ENCODE data around the gene CACNA1C.
A peak's percentile ranks its signal among the peaks of the same experiment; 100 is the strongest.

The CACNA1C gene

DNA sequence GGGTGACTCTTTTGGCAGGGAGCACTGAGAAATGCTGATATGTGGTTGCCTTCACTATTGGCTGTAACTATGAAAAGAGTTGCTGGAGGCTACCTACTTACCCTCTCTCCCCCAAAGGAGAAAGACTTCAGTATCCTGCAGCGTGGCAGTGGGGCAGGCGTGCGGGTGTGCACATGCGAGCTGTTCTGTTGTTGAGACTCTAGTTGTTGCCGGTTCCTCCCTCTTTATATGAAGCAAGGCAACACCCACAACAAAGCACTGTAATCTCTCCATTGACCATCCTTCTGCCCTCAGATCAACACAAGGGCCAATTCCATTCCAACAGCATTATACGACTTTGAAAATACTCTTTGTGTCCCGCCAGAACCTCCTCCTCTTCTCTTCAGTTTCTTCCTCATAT is 259.4 kb downstream of the CACNA1C start:
- TF ChIP-seq, protein P1, sequence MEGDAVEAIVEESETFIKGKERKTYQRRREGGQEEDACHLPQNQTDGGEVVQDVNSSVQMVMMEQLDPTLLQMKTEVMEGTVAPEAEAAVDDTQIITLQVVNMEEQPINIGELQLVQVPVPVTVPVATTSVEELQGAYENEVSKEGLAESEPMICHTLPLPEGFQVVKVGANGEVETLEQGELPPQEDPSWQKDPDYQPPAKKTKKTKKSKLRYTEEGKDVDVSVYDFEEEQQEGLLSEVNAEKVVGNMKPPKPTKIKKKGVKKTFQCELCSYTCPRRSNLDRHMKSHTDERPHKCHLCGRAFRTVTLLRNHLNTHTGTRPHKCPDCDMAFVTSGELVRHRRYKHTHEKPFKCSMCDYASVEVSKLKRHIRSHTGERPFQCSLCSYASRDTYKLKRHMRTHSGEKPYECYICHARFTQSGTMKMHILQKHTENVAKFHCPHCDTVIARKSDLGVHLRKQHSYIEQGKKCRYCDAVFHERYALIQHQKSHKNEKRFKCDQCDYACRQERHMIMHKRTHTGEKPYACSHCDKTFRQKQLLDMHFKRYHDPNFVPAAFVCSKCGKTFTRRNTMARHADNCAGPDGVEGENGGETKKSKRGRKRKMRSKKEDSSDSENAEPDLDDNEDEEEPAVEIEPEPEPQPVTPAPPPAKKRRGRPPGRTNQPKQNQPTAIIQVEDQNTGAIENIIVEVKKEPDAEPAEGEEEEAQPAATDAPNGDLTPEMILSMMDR (conservative IDR thresholded peaks at IDR 0.05): no peak
- no peak overlapping the region for H3K27ac ChIP-seq

DNA sequence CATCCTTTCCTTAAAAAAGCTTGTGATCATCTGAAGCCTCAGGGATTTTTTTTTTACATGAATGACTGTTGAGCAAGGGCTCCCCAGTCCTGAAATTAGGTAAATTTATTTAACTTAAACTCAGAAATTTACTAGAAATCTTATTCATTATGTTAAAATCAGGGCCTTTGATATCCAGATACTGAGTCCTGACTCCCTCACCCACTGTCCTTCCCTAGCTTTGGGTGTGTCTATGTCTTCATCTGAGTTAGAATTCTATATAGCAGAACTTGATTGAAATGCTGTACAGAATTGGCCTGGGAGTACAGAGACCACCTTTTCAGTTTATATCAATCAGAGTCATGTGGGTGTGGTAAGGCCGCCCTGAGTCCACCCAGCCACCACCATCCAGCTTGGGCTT is 260.0 kb downstream of the CACNA1C start:
- TF ChIP-seq, protein P1 (conservative IDR thresholded peaks at IDR 0.05): no peak
- H3K27ac ChIP-seq: no peak overlapping the region

DNA sequence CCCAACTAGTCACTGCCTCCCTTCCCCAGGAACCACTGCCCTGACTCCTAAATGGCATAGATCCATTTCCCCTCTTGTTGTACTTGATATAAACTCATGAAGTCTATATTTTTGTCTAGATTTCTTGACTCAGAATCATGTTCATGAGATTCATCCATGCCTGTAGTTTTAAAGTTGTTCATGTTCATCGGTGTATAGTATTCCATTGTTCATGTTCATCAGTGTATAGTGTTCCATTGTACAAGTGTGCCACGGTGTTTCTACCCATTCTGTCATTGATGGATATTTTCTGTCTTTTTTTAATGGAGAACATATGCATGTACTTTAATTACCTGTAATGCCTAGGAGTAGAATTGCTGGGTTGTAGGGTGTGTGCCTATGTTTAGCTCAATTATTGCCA is 261.7 kb downstream of the CACNA1C start:
- TF ChIP-seq, protein P1 (conservative IDR thresholded peaks at IDR 0.05): no peak

GRCh38 chr12:2317772-2318171 is 265.0 kb downstream of the CACNA1C start:
- TF ChIP-seq, protein P1 (conservative IDR thresholded peaks at IDR 0.05): no peak
- H3K27ac ChIP-seq: no peak overlapping the region

More for the DNA sequence above, 261.7 kb downstream of the CACNA1C start:
- no peak overlapping the region for H3K27ac ChIP-seq

GRCh38 chr12:2318286-2318685 is 265.5 kb downstream of the CACNA1C start:
- no peak overlapping the region for H3K27ac ChIP-seq
- TF ChIP-seq, protein P1 (conservative IDR thresholded peaks at IDR 0.05): no peak

DNA sequence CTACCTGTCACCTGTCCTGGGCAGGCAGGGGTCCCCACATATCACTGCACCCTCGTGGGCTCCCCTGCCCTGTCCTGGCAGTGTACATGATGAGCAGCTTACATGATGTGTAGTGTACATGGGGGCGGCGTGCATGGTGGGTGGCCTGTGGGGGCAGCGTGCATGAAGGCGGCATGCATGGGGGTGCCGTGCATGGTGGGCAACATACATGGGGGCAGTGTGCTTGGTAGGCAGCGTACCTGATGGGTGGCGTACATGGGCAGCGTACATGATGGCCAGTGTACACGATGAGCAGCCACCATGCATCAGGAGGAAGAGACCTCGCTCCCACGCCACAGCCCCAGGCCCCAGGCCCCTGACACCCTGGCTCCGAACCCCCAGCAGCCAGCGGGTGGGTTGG is 266.3 kb downstream of the CACNA1C start:
- TF ChIP-seq, protein P1 (conservative IDR thresholded peaks at IDR 0.05): no peak
- H3K27ac ChIP-seq: no peak overlapping the region

DNA sequence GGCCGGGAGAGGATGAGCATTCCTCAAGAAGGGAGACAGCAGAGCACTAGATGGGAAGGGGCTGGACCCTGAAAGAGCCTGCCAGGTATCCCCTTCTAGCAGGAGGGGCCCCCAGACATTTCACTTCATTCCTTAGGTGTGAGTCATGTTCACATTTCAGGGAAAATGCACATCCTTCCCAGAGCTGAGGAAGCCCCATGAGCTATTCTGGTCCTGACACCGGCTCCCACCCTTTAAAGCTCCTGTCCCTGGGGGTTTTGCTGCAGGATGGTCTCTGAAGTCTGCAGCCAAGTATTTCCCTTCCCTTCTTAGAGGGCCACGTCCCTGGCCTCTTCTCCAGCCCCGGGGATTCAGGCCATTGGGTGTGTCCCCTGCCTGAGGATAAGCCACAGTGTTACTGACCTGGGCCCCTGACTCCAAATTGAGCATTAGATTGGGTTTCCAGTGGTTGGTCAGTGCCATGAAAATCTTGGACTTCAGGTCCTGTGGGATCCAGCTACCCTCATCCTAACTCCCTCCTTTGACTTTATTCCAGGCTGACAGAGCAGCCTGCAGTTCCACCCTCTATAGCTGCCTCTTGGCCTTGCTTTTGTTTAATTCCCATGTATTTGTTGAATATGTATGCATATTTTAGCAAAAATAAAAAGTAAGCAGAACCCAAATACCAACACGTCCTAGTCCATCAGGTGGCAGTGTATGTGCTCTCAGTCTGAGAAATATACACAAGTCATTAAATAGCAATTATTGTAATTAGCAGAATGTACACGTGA is 267.1 kb downstream of the CACNA1C start:
- H3K27ac ChIP-seq: peak overlapping the region; percentile 10; the same call in 1 of the 2 replicates
- TF ChIP-seq, protein P1 (conservative IDR thresholded peaks at IDR 0.05): no peak
